Measurements from ENCODE around the gene PBX3.

PBX3 gene

DNA sequence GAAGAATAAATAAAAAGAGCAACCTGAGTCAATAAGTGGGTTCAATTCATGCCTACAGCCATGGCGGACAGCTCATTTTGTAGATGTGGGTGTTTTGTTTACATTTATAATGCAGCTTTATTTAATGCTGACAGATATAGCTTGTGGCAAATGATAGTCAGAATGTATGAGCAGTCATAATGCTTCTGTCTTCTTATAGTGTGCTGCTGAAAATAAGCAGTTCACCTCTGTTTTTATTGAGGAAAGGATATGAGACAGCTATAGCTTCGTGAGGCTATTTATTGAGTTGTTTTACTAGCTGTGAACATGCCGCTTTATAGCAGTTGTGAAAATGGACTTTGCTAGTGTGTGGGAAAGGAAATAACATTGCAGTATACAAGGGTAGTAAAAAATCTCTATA is 147.4 kb downstream of the PBX3 start:
- no peak overlapping the region for H2BK12ac ChIP-seq (ENCODE audit: low read length)
- DNase-seq (ENCODE audit: low spot score), result no peak
- H4K8ac ChIP-seq (ENCODE audit: low read depth, low read length), result no peak overlapping the region
- no peak overlapping the region for H2AK5ac ChIP-seq (ENCODE audit: low read depth, low read length)
- H2BK15ac ChIP-seq (ENCODE audit: low read length), result no peak overlapping the region
- no peak overlapping the region for H3K14ac ChIP-seq (ENCODE audit: low read length)
- H2AFZ ChIP-seq (ENCODE audit: low read length), result no peak overlapping the region
- no peak overlapping the region for H3K9ac ChIP-seq (ENCODE audit: low read depth, low read length, poor library complexity)
- H3K27me3 ChIP-seq (ENCODE audit: control insufficient read depth in 3 of 3, insufficient read depth in 3 of 3, low read depth in 1 of 3, low read length in 3 of 3), result no peaks in the 10 kb centered on the region
- H3K9me3 ChIP-seq (replicated peaks in 1 of 2; ENCODE audit: control insufficient read depth in 2 of 2, insufficient read depth in 1 of 2, low read depth in 1 of 2, low read length in 2 of 2), result no peaks in the 10 kb centered on the region
- H3K27ac ChIP-seq (replicated peaks; ENCODE audit: low read length), result no peak overlapping the region
- H3K4me1 ChIP-seq (ENCODE audit: control insufficient read depth in 2 of 2, insufficient read depth in 1 of 2, low read depth in 1 of 2, low read length in 2 of 2), result peaks cover 4 to 10% of the 10 kb centered on the region in 2 donors
- no peak overlapping the region for H3K4me3 ChIP-seq (ENCODE audit: low read length in 2 of 2)
- no peak overlapping the region for H3K4me2 ChIP-seq (ENCODE audit: insufficient read depth, low read length, poor library complexity, severe bottlenecking)
- no peak overlapping the region for H4K91ac ChIP-seq (ENCODE audit: low read depth, low read length, poor library complexity)
- H3K36me3 ChIP-seq (replicated peaks in 1 of 2; ENCODE audit: control insufficient read depth in 2 of 2, insufficient read depth in 2 of 2, low read length in 2 of 2), result no peaks in the 10 kb centered on the region
- H3K4ac ChIP-seq (ENCODE audit: low read length), result no peak overlapping the region
- H3K18ac ChIP-seq (ENCODE audit: low read length), result no peak overlapping the region
- no CpG with 5 or more reads among the region's 3 CpGs for WGBS, 2 donors (ENCODE audit: extremely low coverage in 2 of 2, insufficient read length in 2 of 2, insufficient replicate concordance in 1 of 2)
- no peak overlapping the region for H2BK120ac ChIP-seq (ENCODE audit: low read depth, low read length)
- no peak overlapping the region for H2BK5ac ChIP-seq (ENCODE audit: low read length)
- no peaks in the 10 kb centered on the region for H3K79me1 ChIP-seq (ENCODE audit: low read depth, low read length)
- H3K23ac ChIP-seq (ENCODE audit: low read depth, low read length, poor library complexity), result no peak overlapping the region

DNA sequence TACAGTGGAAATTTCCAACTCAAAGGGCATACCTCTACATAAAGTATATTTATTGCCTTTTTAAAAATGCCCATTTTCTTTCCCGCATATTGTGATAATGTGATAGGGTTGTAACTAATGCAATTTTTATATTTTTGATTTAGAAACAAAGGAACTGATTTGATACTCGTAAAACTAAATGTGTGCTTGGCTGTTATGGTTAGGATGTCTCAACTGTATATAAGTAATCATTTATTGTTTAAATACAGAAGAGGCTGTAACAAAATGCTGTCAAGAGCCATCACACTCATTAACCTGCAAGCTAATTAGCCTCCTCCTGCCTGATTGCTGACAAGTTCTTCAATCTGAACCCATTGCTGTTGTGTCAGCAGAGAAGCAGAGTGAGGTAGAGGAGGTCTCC is 149.2 kb downstream of the PBX3 start:
- H4K91ac ChIP-seq (ENCODE audit: low read depth, low read length, poor library complexity), result no peak overlapping the region
- H3K4me1 ChIP-seq (ENCODE audit: control insufficient read depth in 2 of 2, insufficient read depth in 1 of 2, low read depth in 1 of 2, low read length in 2 of 2), result peaks cover 3 to 5% of the 10 kb centered on the region in 2 donors
- no peak overlapping the region for H3K9ac ChIP-seq (ENCODE audit: low read depth, low read length, poor library complexity)
- no peak for DNase-seq (ENCODE audit: low spot score)
- no CpG with 5 or more reads among the region's 2 CpGs for WGBS, 2 donors (ENCODE audit: extremely low coverage in 2 of 2, insufficient read length in 2 of 2, insufficient replicate concordance in 1 of 2)
- no peaks in the 10 kb centered on the region for H3K36me3 ChIP-seq (replicated peaks in 1 of 2; ENCODE audit: control insufficient read depth in 2 of 2, insufficient read depth in 2 of 2, low read length in 2 of 2)
- H2AFZ ChIP-seq (ENCODE audit: low read length), result no peak overlapping the region
- H3K4me3 ChIP-seq (ENCODE audit: low read length in 2 of 2), result no peak overlapping the region
- H3K9me3 ChIP-seq (replicated peaks in 1 of 2; ENCODE audit: control insufficient read depth in 2 of 2, insufficient read depth in 1 of 2, low read depth in 1 of 2, low read length in 2 of 2), result no peaks in the 10 kb centered on the region
- H3K4ac ChIP-seq (ENCODE audit: low read length), result no peak overlapping the region
- no peaks in the 10 kb centered on the region for H3K27me3 ChIP-seq (ENCODE audit: control insufficient read depth in 3 of 3, insufficient read depth in 3 of 3, low read depth in 1 of 3, low read length in 3 of 3)
- H2BK15ac ChIP-seq (ENCODE audit: low read length), result no peak overlapping the region
- no peak overlapping the region for H3K18ac ChIP-seq (ENCODE audit: low read length)
- no peak overlapping the region for H4K8ac ChIP-seq (ENCODE audit: low read depth, low read length)
- H2AK5ac ChIP-seq (ENCODE audit: low read depth, low read length), result no peak overlapping the region
- no peak overlapping the region for H3K27ac ChIP-seq (replicated peaks; ENCODE audit: low read length)
- H3K4me2 ChIP-seq (ENCODE audit: insufficient read depth, low read length, poor library complexity, severe bottlenecking), result no peak overlapping the region
- no peak overlapping the region for H2BK12ac ChIP-seq (ENCODE audit: low read length)
- H3K79me1 ChIP-seq (ENCODE audit: low read depth, low read length), result no peaks in the 10 kb centered on the region
- H3K23ac ChIP-seq (ENCODE audit: low read depth, low read length, poor library complexity), result no peak overlapping the region
- H2BK5ac ChIP-seq (ENCODE audit: low read length), result no peak overlapping the region
- no peak overlapping the region for H3K14ac ChIP-seq (ENCODE audit: low read length)
- no peak overlapping the region for H2BK120ac ChIP-seq (ENCODE audit: low read depth, low read length)

DNA sequence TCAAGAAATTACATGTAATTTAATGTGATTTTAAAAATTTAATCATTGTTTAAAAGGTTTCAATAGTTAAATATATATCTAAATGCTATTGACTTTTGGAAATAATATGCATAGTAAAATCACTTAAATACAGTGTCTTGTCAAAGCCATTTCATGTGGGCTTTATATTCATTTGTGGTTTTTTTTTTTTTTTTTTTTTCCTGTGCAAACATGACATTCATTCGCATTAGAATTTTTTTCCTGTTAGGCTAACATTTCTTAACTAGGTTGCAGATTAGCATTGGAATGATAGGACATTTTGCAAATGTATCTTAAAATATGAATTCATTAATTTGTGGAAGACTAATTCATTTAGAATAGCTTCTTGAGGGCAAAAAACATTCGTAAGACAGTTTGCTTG is 149.8 kb downstream of the PBX3 start:
- no peaks in the 10 kb centered on the region for H3K9me3 ChIP-seq (replicated peaks in 1 of 2; ENCODE audit: control insufficient read depth in 2 of 2, insufficient read depth in 1 of 2, low read depth in 1 of 2, low read length in 2 of 2)
- H3K14ac ChIP-seq (ENCODE audit: low read length), result no peak overlapping the region
- no peak overlapping the region for H3K9ac ChIP-seq (ENCODE audit: low read depth, low read length, poor library complexity)
- no peaks in the 10 kb centered on the region for H3K36me3 ChIP-seq (replicated peaks in 1 of 2; ENCODE audit: control insufficient read depth in 2 of 2, insufficient read depth in 2 of 2, low read length in 2 of 2)
- H2BK15ac ChIP-seq (ENCODE audit: low read length), result no peak overlapping the region
- H2BK5ac ChIP-seq (ENCODE audit: low read length), result no peak overlapping the region
- H3K4me1 ChIP-seq (ENCODE audit: control insufficient read depth in 2 of 2, insufficient read depth in 1 of 2, low read depth in 1 of 2, low read length in 2 of 2), result peaks cover 3 to 9% of the 10 kb centered on the region in 2 donors
- no peak overlapping the region for H2AK5ac ChIP-seq (ENCODE audit: low read depth, low read length)
- H3K23ac ChIP-seq (ENCODE audit: low read depth, low read length, poor library complexity), result no peak overlapping the region
- no peak overlapping the region for H3K18ac ChIP-seq (ENCODE audit: low read length)
- H3K79me1 ChIP-seq (ENCODE audit: low read depth, low read length), result no peaks in the 10 kb centered on the region
- H4K91ac ChIP-seq (ENCODE audit: low read depth, low read length, poor library complexity), result no peak overlapping the region
- no peak overlapping the region for H3K4me2 ChIP-seq (ENCODE audit: insufficient read depth, low read length, poor library complexity, severe bottlenecking)
- H3K27me3 ChIP-seq (ENCODE audit: control insufficient read depth in 3 of 3, insufficient read depth in 3 of 3, low read depth in 1 of 3, low read length in 3 of 3), result no peaks in the 10 kb centered on the region
- no peak overlapping the region for H3K4me3 ChIP-seq (ENCODE audit: low read length in 2 of 2)
- H4K8ac ChIP-seq (ENCODE audit: low read depth, low read length), result no peak overlapping the region
- no peak overlapping the region for H2BK12ac ChIP-seq (ENCODE audit: low read length)
- DNase-seq (ENCODE audit: low spot score), result no peak
- no peak overlapping the region for H3K4ac ChIP-seq (ENCODE audit: low read length)
- H2AFZ ChIP-seq (ENCODE audit: low read length), result no peak overlapping the region
- H2BK120ac ChIP-seq (ENCODE audit: low read depth, low read length), result no peak overlapping the region
- WGBS, 2 donors (ENCODE audit: extremely low coverage in 2 of 2, insufficient read length in 2 of 2, insufficient replicate concordance in 1 of 2), result no CpG with 5 or more reads among the region's 2 CpGs
- H3K27ac ChIP-seq (replicated peaks; ENCODE audit: low read length), result no peak overlapping the region

DNA sequence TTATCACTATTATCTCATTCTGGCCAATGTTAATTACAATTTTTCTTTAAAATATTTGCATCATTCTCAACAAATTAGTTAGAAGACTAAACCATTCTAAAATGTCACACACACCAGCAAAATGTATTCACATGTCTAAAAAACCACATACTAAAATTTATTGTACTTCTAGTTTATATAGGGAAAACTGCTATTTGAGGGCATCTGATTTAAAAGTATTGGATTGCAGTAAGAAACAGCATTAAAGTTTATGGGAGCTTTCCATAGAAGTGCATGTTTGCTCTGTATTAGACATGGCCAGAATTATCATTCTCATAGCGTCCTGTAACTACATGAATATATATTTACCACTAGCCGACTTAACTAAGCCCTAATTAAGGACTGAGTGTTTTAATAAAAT is 150.3 kb downstream of the PBX3 start:
- Histone ChIP-seq H2AK5ac (ENCODE audit: low read depth, low read length) (no peak overlapping the region), H3K9ac (ENCODE audit: low read depth, low read length, poor library complexity) (no peak overlapping the region), H2BK120ac (ENCODE audit: low read depth, low read length) (no peak overlapping the region), H2BK5ac (ENCODE audit: low read length) (no peak overlapping the region), H3K4me3 (ENCODE audit: low read length in 2 of 2) (no peak overlapping the region), H2AFZ (ENCODE audit: low read length) (no peak overlapping the region), H3K4ac (ENCODE audit: low read length) (no peak overlapping the region), H3K27ac (replicated peaks; ENCODE audit: low read length) (no peak overlapping the region), H3K4me1 (ENCODE audit: control insufficient read depth in 2 of 2, insufficient read depth in 1 of 2, low read depth in 1 of 2, low read length in 2 of 2) (peaks cover 3 to 9% of the 10 kb centered on the region in 2 donors), H3K27me3 (ENCODE audit: control insufficient read depth in 3 of 3, insufficient read depth in 3 of 3, low read depth in 1 of 3, low read length in 3 of 3) (no peaks in the 10 kb centered on the region), H3K9me3 (replicated peaks in 1 of 2; ENCODE audit: control insufficient read depth in 2 of 2, insufficient read depth in 1 of 2, low read depth in 1 of 2, low read length in 2 of 2) (no peaks in the 10 kb centered on the region), H3K4me2 (ENCODE audit: insufficient read depth, low read length, poor library complexity, severe bottlenecking) (no peak overlapping the region), H3K36me3 (replicated peaks in 1 of 2; ENCODE audit: control insufficient read depth in 2 of 2, insufficient read depth in 2 of 2, low read length in 2 of 2) (no peaks in the 10 kb centered on the region), H4K8ac (ENCODE audit: low read depth, low read length) (no peak overlapping the region), H4K91ac (ENCODE audit: low read depth, low read length, poor library complexity) (no peak overlapping the region), H2BK15ac (ENCODE audit: low read length) (no peak overlapping the region), H3K79me1 (ENCODE audit: low read depth, low read length) (no peaks in the 10 kb centered on the region), H3K18ac (ENCODE audit: low read length) (no peak overlapping the region), H3K23ac (ENCODE audit: low read depth, low read length, poor library complexity) (no peak overlapping the region), H2BK12ac (ENCODE audit: low read length) (no peak overlapping the region), H3K14ac (ENCODE audit: low read length) (no peak overlapping the region)
- no peak for DNase-seq (ENCODE audit: low spot score)
- no CpG with 5 or more reads among the region's 2 CpGs for WGBS, 2 donors (ENCODE audit: extremely low coverage in 2 of 2, insufficient read length in 2 of 2, insufficient replicate concordance in 1 of 2)
